OCI-LY3 (cell line): ENCODE measurements around the gene AKAP17A.

ENCODE experiments used
- EZH2phosphoT487 ChIP-seq: fragments of 200-600 bp; shearing (Covaris generic); IDR thresholded peaks from 2 replicates; pipeline ENCODE4 v1.6.1; 2018; ENCODE audit warnings: antibody characterized with exemption, mixed run types, low read depth
- TF ChIP-seq, protein P1 (sequence below): fragments of 200-600, 300-600 bp; sonication (generic); IDR thresholded peaks from 2 replicates; pipeline ENCODE4 v1.5.1; 2014; ENCODE audit warnings: antibody characterized with exemption, low read length, low read depth

DNA sequence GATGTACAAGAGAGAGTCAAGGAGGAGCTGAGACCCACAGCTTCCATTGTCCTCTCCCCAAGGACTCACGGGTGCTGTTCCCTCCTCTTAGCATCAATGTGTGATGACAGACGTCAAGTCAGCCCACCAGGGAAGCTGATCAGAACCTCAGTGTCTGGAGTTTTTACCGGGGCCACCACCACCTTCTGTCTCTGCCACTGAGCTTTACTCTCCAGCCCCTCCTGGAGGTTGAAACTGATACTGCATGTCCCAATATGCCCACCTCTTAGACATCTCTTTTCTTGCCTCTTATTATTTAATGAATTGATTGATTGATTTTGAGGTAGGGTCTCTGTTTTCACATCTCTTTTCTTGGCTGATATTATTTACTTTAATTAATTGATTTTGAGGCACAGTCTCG is 10.3 kb upstream of the AKAP17A start:
- TF ChIP-seq, protein P1, sequence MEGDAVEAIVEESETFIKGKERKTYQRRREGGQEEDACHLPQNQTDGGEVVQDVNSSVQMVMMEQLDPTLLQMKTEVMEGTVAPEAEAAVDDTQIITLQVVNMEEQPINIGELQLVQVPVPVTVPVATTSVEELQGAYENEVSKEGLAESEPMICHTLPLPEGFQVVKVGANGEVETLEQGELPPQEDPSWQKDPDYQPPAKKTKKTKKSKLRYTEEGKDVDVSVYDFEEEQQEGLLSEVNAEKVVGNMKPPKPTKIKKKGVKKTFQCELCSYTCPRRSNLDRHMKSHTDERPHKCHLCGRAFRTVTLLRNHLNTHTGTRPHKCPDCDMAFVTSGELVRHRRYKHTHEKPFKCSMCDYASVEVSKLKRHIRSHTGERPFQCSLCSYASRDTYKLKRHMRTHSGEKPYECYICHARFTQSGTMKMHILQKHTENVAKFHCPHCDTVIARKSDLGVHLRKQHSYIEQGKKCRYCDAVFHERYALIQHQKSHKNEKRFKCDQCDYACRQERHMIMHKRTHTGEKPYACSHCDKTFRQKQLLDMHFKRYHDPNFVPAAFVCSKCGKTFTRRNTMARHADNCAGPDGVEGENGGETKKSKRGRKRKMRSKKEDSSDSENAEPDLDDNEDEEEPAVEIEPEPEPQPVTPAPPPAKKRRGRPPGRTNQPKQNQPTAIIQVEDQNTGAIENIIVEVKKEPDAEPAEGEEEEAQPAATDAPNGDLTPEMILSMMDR: peak; percentile 83
- TF ChIP-seq EZH2phosphoT487: no peak
